ENCODE results near the gene SYS1.
A peak's percentile ranks its signal among the peaks of the same experiment; 100 is the strongest.

The SYS1 gene

DNA sequence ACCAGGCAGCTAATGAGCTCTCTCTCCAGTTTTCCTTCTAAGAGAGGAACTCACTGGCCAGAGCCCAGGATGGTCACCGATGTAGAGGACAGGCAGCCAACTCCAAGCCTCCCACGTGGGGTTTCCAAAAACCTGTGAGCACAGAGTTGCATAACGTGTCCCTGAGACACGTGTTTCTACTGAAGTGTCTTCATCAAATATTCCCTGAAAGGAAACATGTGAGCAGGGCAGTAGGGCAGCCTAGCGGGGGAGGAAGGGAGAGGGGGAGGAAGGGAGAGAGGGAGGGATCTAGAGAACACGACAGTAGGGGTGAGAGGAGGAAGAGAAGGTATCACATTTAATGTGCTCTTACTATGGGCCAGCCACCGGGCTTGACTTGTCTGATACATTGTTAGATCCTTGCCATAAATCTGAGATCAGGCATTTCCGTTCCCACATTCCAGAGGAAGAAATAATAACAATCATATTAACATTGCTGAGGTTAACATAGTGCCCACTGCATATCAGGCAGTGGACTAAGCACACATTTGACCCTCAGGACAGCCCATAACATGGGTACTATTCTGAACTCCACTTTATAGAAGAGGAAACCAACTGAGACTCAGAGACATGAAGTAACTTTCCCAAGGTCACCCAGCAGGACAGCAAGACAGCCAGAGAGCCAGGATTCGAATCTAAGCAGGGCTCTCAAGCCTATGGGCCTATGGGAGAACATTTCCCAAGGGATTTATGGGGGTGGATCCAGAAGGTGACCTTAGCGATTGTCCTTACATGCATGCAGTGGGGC is 4.5 kb upstream of the SYS1 start:
- DNase-seq (ENCODE audit: low read depth), result no peak

DNA sequence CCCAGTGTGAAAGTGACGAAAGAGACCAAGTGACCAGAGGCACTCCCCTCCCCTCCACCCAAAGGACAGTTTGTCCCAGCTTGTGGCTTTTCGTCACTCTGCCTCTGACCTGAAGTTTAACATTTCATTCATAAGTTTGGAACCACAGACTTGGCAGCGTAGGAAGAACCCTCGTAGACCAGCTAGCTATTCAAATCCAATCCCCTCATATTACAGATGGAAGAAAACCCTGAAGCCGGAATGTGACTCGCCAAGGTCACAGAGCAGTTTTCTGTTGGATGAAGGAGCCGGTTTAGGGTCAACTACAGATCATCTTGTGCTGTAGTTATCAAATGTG is 3.9 kb upstream of the SYS1 start:
- no peak for DNase-seq (ENCODE audit: low read depth)

DNA sequence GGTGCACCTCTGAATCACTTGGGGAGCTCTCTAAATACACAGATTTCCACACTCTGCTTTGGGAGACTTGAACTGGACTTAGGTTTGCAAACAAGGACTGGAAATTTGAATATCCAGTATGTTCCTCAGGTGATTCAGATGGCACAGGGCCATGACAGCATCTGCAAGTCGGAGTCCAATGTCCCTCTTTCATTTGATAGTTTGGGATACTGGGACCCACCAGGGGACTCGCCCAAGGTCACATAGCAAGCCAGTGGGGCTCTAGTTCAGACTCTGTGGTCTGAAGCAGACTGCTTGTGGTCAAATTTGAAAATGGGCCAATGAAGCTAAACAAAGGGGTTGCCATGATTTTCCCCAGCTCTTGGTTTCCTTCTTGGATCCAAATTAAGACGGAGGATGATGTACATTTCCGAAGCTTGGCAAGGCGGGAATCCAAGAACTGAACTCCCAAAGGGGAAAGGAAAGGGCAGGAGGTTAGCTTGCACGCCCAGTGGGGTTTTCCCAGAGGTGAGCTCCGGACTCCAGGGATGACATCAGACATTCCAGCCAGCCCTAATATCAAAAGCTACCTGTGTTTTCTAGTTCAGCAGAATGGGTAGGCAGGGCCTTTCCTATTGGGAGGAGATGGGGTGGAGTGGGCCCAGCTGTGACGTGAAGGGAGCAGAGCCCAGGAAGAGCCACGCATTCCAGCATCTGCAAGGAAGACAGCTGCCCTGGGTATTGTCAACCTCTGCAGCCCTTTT is 3.4 kb upstream of the SYS1 start:
- no peak for DNase-seq (ENCODE audit: low read depth)

DNA sequence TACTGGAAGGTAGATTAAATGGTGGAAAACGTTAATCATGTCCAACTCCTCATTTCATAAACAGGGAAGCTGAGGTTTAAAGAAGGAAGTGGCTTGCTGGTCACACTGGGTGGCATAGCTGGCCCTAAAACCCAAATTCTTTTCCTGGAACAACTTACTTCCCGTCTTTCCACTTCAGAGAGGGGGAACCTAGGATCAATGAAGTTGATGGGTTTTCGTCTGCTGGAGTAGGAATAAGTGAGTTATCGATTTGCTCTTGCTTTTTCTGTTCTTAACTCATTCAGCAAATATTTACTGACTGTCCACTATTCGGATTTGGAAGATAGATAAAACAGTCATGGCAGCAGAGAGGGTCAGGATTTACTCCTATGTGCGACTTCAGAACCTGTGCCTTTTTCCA is 1.2 kb upstream of the SYS1 start:
- DNase-seq (ENCODE audit: low read depth), result no peak

DNA sequence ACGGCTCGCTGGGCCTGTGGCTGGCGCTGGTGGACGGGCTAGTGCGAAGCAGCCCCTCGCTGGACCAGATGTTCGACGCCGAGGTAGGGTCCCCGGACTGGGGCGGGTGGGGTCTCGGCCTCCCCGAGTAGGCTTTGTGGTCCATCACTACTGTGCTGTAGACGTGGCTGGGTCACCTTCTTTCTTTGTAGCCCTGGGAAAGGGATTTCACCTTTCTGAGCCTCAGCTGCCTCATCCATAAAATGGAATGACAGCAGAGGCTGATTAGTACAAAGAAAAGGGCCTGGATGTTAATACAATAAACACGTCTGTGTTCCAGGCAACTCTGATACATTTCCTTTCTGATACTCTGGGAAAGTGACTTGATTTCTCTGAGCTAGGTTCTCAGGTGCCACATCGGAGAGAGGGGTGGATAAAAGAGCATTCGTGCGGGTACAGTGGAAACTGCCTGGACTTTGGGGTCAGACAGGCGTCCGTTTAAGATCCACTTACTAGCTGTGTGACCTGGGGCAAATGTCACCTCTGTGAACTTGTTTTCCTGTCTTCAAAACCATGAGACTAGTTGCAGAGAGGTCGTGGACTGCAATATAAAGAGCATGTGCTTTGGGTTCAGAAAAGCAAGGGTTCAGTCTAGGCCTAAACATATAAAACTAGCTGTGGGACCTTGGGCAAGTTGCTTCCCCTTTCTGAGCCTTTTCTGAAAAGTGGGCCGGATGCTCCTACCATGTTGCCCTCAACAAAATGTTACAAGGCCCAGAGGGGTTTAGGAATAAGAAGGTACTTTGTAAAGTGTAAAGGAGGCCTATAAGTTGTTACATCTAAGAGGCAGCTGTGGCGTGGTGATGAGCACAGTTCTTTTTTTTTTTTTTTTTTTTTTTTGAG is 896 bp downstream of the SYS1 start:
- no peak for DNase-seq (ENCODE audit: low read depth)

DNA sequence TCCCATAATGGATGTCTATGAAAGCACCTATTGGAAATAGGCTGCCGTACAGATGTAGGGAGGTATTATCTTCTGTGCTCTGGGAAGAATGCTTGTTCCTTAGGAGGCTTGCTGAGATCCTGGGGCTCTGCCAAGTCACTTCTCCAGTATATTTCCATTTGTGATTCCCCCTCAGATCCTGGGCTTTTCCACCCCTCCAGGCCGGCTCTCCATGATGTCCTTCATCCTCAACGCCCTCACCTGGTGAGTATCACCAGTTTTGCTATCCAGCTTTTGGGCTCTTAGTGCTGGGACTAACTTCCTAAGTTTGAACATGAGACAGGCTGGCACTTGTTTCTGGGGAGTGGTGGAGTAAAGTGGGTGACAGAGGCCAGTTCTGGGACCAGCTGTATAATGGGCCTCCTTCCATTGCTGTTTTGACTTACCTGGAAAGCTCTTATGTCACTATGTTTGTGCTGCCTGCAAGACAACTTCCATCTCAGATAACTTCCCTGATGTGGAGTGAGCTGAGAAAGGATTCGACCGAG is 2.6 kb downstream of the SYS1 start:
- DNase-seq (ENCODE audit: low read depth), result no peak

DNA sequence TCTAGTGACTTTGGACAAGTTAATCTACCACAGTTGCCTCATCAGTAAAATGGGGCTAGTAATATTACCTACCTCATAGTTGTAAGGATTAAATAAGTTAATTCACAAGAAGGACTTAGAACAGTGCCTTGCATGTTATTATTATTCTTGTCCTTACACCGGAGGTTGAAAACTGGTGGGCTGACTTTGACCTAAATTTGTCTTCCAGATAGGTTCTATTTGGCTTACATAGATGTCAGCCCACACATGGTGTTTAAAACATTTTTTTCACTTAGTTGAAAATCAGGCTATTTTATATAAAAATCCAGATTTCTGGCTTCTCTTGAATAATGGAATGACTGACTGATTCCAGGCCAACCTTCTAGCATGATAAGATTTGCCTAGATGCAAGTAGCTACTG is 3.2 kb downstream of the SYS1 start:
- no peak for DNase-seq (ENCODE audit: low read depth)

DNA sequence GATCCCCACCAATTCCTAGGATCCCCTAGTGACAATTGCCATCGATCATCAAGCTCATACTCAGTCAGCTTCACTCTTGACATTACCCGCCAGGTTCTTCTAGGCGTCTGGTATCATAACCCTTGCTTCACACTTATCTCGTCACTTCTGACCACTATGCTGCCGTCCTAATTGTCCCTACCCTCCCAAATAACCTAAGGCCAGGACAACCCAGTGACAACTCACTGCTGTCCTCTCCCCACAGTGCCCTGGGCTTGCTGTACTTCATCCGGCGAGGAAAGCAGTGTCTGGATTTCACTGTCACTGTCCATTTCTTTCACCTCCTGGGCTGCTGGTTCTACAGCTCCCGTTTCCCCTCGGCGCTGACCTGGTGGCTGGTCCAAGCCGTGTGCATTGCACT is 3.7 kb downstream of the SYS1 start:
- no peak for DNase-seq (ENCODE audit: low read depth)

DNA sequence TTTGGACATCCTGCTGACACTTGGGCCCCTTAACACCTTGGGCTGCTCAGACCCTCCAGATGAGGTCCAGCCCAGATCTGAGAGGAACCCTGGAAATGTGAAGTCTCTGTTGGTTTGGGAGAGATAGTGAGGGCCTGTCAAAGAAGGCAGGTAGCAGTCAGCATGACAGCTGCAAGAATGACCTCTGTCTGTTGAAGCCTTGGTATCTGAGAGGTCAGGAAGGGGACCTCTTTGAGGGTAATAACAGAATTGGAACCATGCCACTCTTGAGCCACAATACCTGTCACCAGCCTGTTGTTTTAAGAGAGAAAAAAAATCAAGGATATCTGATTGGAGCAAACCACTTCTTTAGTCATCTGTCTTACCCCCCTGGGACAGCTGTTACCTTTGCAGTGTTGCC is 4.2 kb downstream of the SYS1 start:
- no peak for DNase-seq (ENCODE audit: low read depth)

DNA sequence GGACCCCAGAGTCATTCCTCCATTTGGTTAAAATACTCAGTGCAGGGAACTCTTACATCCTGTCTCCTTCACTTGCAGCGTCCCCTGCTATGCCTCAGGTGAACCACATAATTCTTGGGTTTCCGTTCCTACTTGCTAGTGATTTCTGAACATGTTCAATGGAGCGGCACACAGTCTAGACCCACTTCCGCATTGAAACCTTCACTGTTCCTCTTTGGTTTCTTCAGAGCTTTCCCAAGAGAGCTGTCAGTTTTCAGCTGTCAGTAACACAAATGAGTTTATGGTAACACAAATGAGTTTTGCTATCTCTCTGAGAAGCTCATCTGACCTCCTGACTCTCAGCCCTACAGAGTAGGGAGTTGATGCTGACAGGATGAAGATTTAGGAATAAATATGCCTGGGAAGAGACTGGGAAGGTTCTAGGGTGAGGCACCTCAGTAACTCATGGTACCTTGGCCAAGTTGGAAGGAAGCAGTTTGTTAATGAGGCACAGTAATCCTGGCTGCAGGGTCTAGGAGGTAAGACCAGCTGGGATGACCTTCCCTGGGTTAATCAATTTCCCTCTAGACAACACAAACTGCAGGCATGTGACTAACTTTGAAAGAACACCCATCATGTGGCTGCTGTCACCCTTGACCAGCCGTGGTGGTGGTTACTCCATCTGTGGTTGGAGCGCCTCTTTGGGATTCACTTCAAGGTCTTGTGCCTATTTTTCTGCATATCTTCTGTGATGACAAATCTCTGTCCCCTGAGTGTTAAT is 5.4 kb downstream of the SYS1 start:
- DNase-seq (ENCODE audit: low read depth), result no peak

DNA sequence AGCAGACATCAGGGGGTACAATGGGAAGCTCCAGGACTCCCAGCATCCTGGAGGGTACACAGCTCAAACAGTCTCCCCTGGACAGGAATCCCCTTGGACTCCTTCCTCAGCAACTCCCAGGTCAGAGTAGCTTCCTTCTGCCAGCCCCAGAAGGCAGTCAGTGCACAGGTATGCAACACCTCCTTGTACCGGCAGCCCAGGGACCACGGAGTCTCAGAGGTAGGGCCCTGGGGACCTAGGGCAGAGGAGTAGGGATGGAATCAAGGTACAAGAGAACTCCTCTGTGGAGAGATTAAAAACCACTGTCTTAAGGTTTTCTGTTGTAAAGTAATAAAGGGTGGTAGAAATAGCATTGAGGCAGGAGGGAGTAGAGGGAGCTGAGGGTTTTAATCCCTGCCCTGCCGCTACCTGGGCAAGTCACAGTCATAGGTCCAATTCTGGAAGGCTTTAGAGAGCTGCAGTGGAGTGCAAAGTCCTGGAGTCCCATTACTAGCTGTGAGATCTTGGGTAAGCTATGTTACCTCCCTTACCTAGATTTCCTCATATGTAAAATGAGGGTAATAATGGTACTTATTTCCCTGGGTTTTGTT is 7.7 kb downstream of the SYS1 start:
- DNase-seq (ENCODE audit: low read depth), result no peak

DNA sequence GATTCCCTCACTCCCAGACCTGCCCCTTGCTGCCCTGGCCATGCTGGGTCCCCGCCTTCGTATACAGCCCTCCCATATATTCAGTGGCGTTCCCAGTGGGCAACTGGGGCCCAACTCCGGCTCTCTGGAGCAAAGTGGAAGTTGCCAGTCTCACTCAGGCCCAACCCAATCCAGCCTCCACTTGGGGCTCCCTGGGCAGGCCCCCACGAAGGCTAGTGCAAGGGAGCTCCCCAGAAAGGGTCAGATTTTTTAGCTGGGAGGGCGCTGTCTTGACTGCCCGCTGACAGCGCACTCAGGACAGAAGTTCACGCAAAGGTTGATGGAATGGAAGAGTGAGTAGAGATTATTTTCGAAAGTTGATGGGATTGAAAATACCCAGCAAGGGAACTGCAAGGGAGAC is 9.3 kb downstream of the SYS1 start:
- DNase-seq (ENCODE audit: low read depth), result no peak

DNA sequence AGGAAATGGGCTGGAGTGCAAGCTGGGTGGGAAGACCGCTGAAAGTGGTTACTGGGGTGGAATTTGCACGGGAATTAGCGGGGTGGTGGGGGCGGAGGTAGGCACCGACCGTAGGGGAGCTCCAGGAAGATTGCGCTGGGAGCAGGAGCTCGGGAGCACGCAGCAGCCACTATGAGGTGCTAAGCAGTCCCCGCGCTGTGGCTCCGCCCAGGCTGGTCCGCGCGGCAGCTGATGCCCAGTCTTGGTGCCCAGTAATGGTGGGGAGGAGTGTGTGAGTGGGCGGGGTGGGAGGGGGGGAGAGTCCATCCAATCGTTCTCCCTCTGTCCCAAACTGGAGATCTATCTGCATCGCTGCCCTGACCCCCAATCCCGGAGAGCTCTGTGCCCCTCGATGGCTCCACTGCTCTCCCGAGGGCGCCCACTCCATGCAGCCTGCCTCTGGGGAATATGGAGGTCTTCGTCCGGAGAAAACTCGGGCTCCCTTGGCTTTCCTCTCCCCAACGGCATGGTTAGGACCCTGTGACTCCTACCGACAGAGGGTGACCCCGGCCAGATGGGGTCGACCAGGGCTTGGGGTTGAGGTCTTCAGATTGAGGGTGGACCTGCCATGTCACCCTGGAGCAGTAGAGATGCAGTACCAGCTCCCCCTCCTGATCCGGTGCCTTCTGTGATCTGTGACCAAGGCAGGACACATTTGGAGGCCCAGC is 9.8 kb downstream of the SYS1 start:
- DNase-seq (ENCODE audit: low read depth), result no peak

DNA sequence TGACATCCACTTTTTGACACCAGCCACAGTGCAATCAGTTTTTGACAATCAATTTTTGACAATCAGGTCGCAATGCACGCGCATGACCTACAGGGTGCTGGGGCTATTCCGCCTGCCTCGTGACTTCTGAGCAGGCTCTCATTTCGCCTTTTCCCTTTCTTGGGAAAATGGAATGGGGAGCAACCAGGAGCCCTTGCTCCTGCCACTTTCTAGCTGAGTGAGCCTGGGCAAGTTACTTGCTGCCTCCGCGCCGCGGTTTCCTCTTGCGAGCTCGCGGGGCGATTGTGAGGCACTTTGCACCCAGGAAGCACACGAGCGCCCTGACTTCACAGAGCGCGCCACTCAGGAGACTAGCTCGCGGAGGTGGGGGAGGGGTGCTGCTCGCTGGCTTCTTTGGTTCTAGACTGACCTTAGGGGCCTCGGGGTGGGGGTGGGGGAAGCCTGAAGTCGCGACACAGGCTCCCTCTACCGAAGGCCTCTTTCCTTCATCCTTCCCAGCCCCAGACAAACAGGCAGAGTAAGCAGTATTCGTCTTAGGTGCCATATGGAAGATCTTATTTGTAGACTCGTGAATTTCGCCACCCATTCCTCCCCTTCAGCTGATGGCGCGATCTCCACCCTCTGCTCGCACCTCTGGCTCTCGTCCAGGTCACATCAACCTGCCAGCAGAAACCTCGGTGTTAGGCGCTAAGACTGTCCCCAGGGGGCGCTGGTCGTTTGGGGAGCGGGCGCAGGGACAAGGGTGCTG is 10.6 kb downstream of the SYS1 start:
- DNase-seq (ENCODE audit: low read depth), result peak; percentile 84

DNA sequence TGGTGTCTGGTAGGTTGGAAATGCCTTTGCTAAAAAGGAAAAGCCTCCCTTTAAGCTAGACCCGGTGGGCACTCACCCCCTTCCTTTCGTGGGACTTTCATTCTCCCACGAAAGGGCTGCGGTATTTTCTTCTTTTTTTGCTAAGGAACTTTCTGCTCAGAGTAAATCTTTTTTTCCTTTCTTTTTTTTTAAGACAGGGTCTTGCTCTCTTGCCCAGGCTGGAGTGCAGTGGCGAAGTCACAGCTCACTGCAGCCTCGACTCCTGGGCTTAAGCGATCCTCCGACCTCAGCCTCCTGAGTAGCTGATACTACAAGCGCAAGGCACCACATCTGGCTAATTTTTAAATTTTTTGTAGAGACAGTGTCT is 11.1 kb downstream of the SYS1 start:
- DNase-seq (ENCODE audit: low read depth), result no peak

DNA sequence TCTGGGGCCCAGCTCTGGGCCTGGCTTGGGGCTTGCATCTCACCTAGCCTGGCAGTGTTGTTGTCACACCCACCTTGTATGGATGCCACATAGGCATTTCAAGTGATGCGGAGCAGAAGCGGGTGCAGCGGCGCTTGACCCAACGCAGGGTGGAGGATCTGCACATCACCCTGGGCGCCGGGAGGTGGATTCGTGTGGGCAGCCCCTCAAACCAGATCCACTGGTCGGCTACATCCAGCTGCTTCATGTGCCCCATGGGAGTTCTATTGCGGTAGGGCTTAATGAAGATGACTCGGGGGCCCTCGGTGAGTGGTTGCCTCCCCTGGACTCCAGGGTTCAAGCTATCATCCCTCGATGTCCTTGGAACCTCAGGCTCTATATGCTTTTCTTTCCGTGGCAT is 12.0 kb downstream of the SYS1 start:
- no peak for DNase-seq (ENCODE audit: low read depth)

DNA sequence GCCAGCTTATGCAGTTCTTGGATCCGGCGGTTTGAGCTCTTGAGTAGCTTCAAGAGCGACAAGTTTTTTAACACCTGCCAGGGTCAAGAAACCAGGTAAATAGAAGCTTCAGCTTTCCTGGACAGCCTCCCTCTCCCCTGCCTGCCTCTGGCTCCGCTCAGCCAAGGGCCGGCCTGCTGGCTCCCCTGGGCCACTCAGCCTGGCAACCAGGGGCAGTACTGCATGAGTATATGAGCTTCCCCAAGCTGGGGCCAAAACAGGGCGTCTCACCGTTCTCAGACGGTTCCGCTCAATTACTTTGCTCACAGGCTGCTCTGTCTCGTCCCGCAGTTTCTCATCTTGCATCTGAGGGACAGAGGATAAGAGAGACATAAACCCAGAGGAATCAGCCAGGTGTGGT is 14.3 kb downstream of the SYS1 start:
- DNase-seq (ENCODE audit: low read depth), result no peak

DNA sequence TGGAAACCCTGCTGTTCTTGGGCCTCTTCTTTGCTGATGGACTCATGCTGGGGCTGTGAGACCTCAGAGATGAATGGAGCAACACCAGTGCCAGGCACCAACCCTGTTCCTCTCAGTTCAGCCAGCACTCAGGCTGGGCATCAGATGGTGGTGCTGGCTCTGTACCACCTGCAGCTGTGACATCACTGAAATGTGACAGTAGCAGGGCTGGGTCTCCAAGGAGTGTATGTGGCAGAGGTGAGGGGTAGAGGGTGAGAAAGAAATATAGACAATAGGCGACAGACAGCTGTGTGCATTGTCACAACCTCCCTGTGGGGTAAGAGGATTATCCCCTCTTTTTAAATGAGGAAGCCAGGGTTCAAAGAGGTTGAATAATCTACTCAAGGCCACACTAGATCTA is 15.2 kb downstream of the SYS1 start, which contains the start of gene TP53TG5:
TP53TG5 (minus strand) TSS at position 135 of the 400 bp plus-strand sequence; CDS start at position 46, 89 bp downstream.
- no peak for DNase-seq (ENCODE audit: low read depth)

DNA sequence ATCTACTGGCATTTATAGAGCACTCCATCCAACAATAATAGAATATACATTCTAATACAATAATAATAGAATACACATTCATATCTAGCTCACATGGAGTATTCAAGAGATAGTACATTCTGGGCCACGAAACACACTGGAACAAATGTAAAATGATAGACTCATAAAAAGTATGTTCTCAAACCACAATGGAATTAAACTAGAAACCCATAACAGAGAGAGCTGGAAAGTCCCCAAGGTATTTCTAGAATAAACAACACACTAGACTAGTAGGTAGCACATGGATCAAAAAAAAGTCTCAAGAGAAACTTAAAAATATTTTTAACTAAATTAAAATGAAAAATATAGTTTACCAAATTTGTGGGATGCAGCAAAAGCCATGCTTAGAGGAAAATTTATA is 24.3 kb downstream of the SYS1 start:
- no peak for DNase-seq (ENCODE audit: low read depth)

DNA sequence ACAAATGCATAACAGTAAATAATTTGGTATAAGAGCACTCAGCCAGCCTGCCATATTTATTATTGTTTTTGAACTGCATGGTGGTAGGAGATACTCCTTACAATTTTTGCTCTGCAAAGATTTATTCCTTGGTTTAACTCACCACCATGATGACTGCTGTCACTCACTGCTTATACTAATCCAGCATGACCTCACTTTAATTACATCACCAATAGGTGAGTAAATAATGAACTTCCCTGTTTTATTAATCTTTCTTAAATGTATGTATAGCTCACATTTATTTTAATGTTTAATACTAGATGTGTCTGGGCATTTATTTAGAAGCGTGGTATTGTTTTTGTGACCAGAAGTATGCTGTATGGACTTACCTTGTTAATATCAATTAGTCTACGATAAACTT is 28.0 kb downstream of the SYS1 start:
- DNase-seq (ENCODE audit: low read depth), result no peak
